Smooth muscle cell (in vitro differentiated cells): ENCODE measurements around the gene OSBPL1A. TPM values are rescaled to one million over a fixed set of nuclear protein-coding genes. Genes with fewer than 3 reads are reported as not detected.

Experiments
- DNase-seq: peaks from one replicate; lab custom pipeline; 2025; ENCODE audit not compliant: unreplicated experiment; lab: John Stamatoyannopoulos, UW
- H2AFZ ChIP-seq: fragments of 200-600 bp; sonication (generic); 2 replicates; pipeline ENCODE4 v1.6.0; 2016; ENCODE audit warnings: antibody characterized with exemption, low read depth, mild to moderate bottlenecking
- H3F3A ChIP-seq: fragments of 200-600 bp; sonication (generic); 2 replicates; pipeline ENCODE4 v1.6.0; 2017; ENCODE audit warnings: antibody characterized with exemption, low read depth
- H3K27ac ChIP-seq: fragments of 200-600 bp; sonication (generic); 2 replicates; pipeline ENCODE4 v1.5.1; 2016; ENCODE audit warnings: low read depth, mild to moderate bottlenecking
- H3K27me3 ChIP-seq: fragments of 200-600 bp; sonication (generic); 2 replicates; pipeline ENCODE4 v1.6.1; 2016; ENCODE audit warnings: low read depth, mild to moderate bottlenecking
- H3K36me3 ChIP-seq: fragments of 200-600 bp; sonication (generic); 2 replicates; pipeline ENCODE4 v1.5.1; 2016; ENCODE audit warnings: low read depth
- H3K4me1 ChIP-seq: fragments of 200-600 bp; sonication (generic); 2 replicates; pipeline ENCODE4 v1.5.1; 2016; ENCODE audit warnings: low read depth
- H3K4me2 ChIP-seq: fragments of 200-600 bp; sonication (generic); 2 replicates; pipeline ENCODE4 v1.6.0; 2016; ENCODE audit warnings: mild to moderate bottlenecking
- H3K4me3 ChIP-seq: fragments of 200-600 bp; sonication (generic); 2 replicates; pipeline ENCODE4 v1.5.1; 2016; ENCODE audit warnings: mild to moderate bottlenecking
- H3K79me2 ChIP-seq: fragments of 200-600 bp; sonication (generic); 2 replicates; pipeline ENCODE4 v1.6.0; 2016; ENCODE audit warnings: low read depth, mild to moderate bottlenecking
- H3K9ac ChIP-seq: fragments of 200-600 bp; sonication (generic); 2 replicates; pipeline ENCODE4 v1.6.0; 2016; ENCODE audit warnings: low read depth
- H3K9me3 ChIP-seq: fragments of 200-600 bp; sonication (generic); replicated peaks from 2 replicates; pipeline ENCODE4 v1.5.1; 2016; ENCODE audit warnings: low read depth
- H4K20me1 ChIP-seq: fragments of 200-600 bp; sonication (generic); 2 replicates; pipeline ENCODE4 v1.6.0; 2016; ENCODE audit warnings: low read depth
- CTCF ChIP-seq: fragments of 200-600 bp; sonication (generic); IDR thresholded peaks from 2 replicates; pipeline ENCODE4 v1.5.1; 2017; ENCODE audit warnings: borderline replicate concordance, mild to moderate bottlenecking, antibody characterized with exemption; ENCODE audit not compliant: insufficient read depth, poor library complexity, severe bottlenecking
- WGBS: methylation state at CpG from one replicate; pipeline ENCODE4 v1.1.7; 2016; ENCODE audit warnings: low lambda C conversion rate; 5-methylcytosine and 5-hydroxymethylcytosine counted together
- polyA plus RNA-seq: library from polyadenylated mRNA; unstranded; fragments of >200 nt; fragmentation: Nextera tagmentation; extraction: Ambion mirVana; gene quantifications from 2 replicates; pipeline ENCODE4 v1.2.1, GENCODE V29; 2016
- total RNA-seq: library from RNA; depleted of rRNA; stranded (reverse); fragments of >200 nt; gene quantifications from 2 replicates; pipeline ENCODE4 v1.2.3, GENCODE V29; 2014

OSBPL1A gene
- total and polyA plus RNA-seq, 2 experiments from 2014 or later, result 15.3 to 23.4 TPM

DNA sequence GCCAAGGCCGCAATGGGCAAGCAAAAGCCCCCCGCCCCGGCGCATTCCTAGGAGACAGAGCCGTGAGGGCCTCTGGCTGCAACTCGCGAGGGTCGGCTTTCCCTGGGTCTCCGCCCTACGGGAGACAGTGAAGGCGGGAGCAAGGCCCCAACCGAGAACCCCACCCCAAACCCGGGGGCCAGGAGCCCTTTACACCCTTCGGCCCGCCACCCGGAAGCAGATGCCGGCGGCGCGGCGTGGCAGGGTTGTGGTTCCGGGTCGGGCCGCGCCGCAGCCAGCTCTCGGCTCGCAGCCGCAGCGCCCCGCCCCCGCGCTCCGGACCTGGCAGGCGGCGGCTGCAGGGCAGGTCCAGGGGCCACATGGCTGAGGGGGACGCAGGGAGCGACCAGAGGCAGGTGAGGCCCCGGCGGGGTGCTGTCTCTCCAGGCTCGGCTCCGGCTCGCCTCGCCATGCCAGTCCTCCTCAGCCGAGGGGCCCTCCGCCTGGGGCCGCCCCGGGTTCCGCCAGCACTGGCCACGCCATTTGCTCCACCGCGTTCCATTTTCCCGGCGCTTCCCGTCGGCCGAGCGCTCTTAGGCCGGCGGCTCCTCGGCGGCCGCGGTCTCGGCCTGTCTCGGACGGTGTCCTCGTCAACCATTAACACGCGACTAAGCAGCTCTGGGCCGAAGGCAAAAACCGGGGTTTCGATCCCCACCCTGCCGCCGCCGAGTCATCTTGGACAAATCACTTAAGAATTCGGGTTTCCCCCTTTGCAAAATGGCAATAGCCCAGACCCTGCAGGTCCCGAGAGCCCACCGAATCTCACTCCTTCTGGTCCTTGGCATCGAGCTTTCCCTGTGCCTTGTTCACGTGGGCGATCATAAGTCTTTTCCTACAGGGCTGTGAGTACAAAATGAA is 29.0 kb upstream of the OSBPL1A start, which contains the start of gene IMPACT:
Gene IMPACT, plus strand, starts transcription at position 273 of the 897 bp plus-strand sequence. Its CDS starts 87 bp downstream, at position 360.
- peak within 1 kb of the TSS; percentile 76 for H3K4me3 ChIP-seq
- peak within 1 kb of the TSS; percentile 92 for H3K4me2 ChIP-seq
- H2AFZ ChIP-seq, result peak within 1 kb of the TSS; percentile 100
- peak; percentile 61 for DNase-seq
- H3K4me1 ChIP-seq, result peaks cover 18% of the 10 kb centered on the region
- peaks cover 26% of the 10 kb centered on the region for H3K27me3 ChIP-seq
- H4K20me1 ChIP-seq, result no peaks in the 10 kb centered on the region
- peak within 1 kb of the TSS; percentile 82 for H3K9ac ChIP-seq
- peaks cover 7% of the 10 kb centered on the region for H3F3A ChIP-seq
- no peaks in the 10 kb centered on the region for H3K9me3 ChIP-seq
- peak within 1 kb of the TSS; percentile 87 for H3K27ac ChIP-seq
- no peak for TF ChIP-seq CTCF
- peaks cover 9% of the 10 kb centered on the region for H3K36me3 ChIP-seq
- H3K79me2 ChIP-seq, result peaks cover 3% of the 10 kb centered on the region
- WGBS, result under 1% methylated on average over 65 of the region's 82 CpGs

GRCh38 chr18:24426073-24426397 is 28.4 kb upstream of the OSBPL1A start:
- H3K79me2 ChIP-seq, result peaks cover 3% of the 10 kb centered on the region

DNA sequence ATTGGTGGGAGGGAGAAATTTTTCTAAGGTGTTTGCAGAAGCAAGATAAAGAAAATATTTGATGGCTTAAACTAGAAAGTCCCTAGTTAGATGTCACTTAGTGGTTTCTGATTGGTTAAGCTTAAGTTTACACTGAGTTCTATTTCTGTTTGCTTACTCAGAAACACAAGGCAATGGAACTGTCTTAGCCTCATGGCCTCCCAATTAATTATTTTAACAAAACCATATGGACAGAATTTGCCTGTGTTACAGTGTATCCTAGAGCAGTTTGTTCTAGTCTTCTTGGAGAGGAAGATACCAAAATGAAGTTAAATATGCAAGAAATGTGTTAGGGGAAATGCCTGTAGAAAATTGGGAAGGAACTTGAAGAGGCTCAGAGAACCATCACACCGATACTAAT is 24.2 kb upstream of the OSBPL1A start:
- 88% methylated on average over 1 of the region's 1 CpG for WGBS
- no peak overlapping the region for H3K4me3 ChIP-seq
- no peaks in the 10 kb centered on the region for H3K79me2 ChIP-seq
- no peak overlapping the region for H3K27ac ChIP-seq
- H2AFZ ChIP-seq, result no peak overlapping the region
- DNase-seq, result no peak
- peaks cover 29% of the 10 kb centered on the region for H3K27me3 ChIP-seq
- H3K4me1 ChIP-seq, result peaks cover 6% of the 10 kb centered on the region
- H3K36me3 ChIP-seq, result no peaks in the 10 kb centered on the region
- TF ChIP-seq CTCF, result no peak
- no peak overlapping the region for H3K9ac ChIP-seq
- no peak overlapping the region for H3K4me2 ChIP-seq
- H3K9me3 ChIP-seq, result no peaks in the 10 kb centered on the region
- H4K20me1 ChIP-seq, result no peaks in the 10 kb centered on the region
- H3F3A ChIP-seq, result peaks cover 7% of the 10 kb centered on the region

More at GRCh38 chr18:24426073-24426397, 28.4 kb upstream of the OSBPL1A start:
- Histone ChIP-seq H3K4me2 (peak overlapping the region; percentile 92), H3K9me3 (no peaks in the 10 kb centered on the region), H2AFZ (peak overlapping the region; percentile 100), H4K20me1 (no peaks in the 10 kb centered on the region), H3F3A (peaks cover 7% of the 10 kb centered on the region), H3K27me3 (peaks cover 29% of the 10 kb centered on the region), H3K4me3 (peak overlapping the region; percentile 76), H3K27ac (peak overlapping the region; percentile 87), H3K36me3 (peaks cover 9% of the 10 kb centered on the region), H3K4me1 (peaks cover 18% of the 10 kb centered on the region), H3K9ac (peak overlapping the region; percentile 82)
- DNase-seq, result no peak
- no peak for TF ChIP-seq CTCF
- 22% methylated on average over 11 of the region's 11 CpGs for WGBS

- no peak overlapping the region for H2AFZ ChIP-seq
- H3K9me3 ChIP-seq, result no peaks in the 10 kb centered on the region
- H3K9ac ChIP-seq, result no peak overlapping the region
- H3K4me1 ChIP-seq, result no peaks in the 10 kb centered on the region
- H3K36me3 ChIP-seq, result no peaks in the 10 kb centered on the region
- no peaks in the 10 kb centered on the region for H3K79me2 ChIP-seq
- H3K27me3 ChIP-seq, result peaks cover 28% of the 10 kb centered on the region
- no peak for DNase-seq
- no peak overlapping the region for H3K27ac ChIP-seq
- peaks cover 5% of the 10 kb centered on the region for H3F3A ChIP-seq
- H4K20me1 ChIP-seq, result no peaks in the 10 kb centered on the region
- TF ChIP-seq CTCF, result no peak
- H3K4me3 ChIP-seq, result no peak overlapping the region
- 85% methylated on average over 4 of the region's 4 CpGs for WGBS
- no peak overlapping the region for H3K4me2 ChIP-seq
These were observed 22.9 kb upstream of the OSBPL1A start for GRCh38 chr18:24420551-24420950.
